ENCODE results near the gene PF4V1.
"Not testable (repeated sequence)": the region's sequence is repeated elsewhere in the genome, so short reads cannot be mapped to it uniquely, and the experiment has no call there.

Gene PF4V1

GRCh38 chr4:73872316-73873108 lies 19.4 kb downstream of the PF4V1 start:
- Mint-ChIP-seq H3K36me3 (no peaks in the 10 kb centered on the region), H3K9me3 (no peaks in the 10 kb centered on the region), H3K4me1 (no peaks in the 10 kb centered on the region), H3K27me3 (peaks cover 20% of the 10 kb centered on the region), H3K4me3 (no peak overlapping the region), H3K27ac (no peak overlapping the region)
- no peak for ATAC-seq

- H3K4me1 Mint-ChIP-seq = no peaks in the 10 kb centered on the region
- H3K27ac Mint-ChIP-seq = no peak overlapping the region
- ATAC-seq = no peak
- no peaks in the 10 kb centered on the region for H3K36me3 Mint-ChIP-seq
- peaks cover 6% of the 10 kb centered on the region for H3K27me3 Mint-ChIP-seq
- H3K9me3 Mint-ChIP-seq = no peaks in the 10 kb centered on the region
- no peak overlapping the region for H3K4me3 Mint-ChIP-seq
Measured at GRCh38 chr4:73874386-73874785, 21.3 kb downstream of the PF4V1 start.

GRCh38 chr4:73875401-73875800 lies 22.3 kb downstream of the PF4V1 start:
- Mint-ChIP-seq H3K36me3 (no peaks in the 10 kb centered on the region), H3K9me3 (no peaks in the 10 kb centered on the region), H3K4me1 (no peaks in the 10 kb centered on the region), H3K4me3 (no peak overlapping the region), H3K27me3 (no peaks in the 10 kb centered on the region), H3K27ac (no peak overlapping the region)
- no peak for ATAC-seq

GRCh38 chr4:73883306-73883705 lies 30.2 kb downstream of the PF4V1 start:
- Mint-ChIP-seq H3K36me3 (no peaks in the 10 kb centered on the region), H3K4me3 (no peak overlapping the region), H3K27me3 (peaks cover 14% of the 10 kb centered on the region), H3K27ac (no peak overlapping the region), H3K9me3 (no peaks in the 10 kb centered on the region), H3K4me1 (no peaks in the 10 kb centered on the region)
- no peak for ATAC-seq

GRCh38 chr4:73885574-73886267 lies 32.6 kb downstream of the PF4V1 start:
- Mint-ChIP-seq H3K27me3 (peaks cover 14% of the 10 kb centered on the region), H3K4me1 (no peaks in the 10 kb centered on the region), H3K27ac (no peak overlapping the region), H3K9me3 (no peaks in the 10 kb centered on the region), H3K4me3 (no peak overlapping the region), H3K36me3 (no peaks in the 10 kb centered on the region)
- no peak for ATAC-seq

GRCh38 chr4:73891326-73891725 lies 38.2 kb downstream of the PF4V1 start:
- H3K36me3 Mint-ChIP-seq = no peaks in the 10 kb centered on the region
- no peak overlapping the region for H3K27ac Mint-ChIP-seq
- ATAC-seq = no peak
- H3K4me1 Mint-ChIP-seq = no peaks in the 10 kb centered on the region
- H3K4me3 Mint-ChIP-seq = no peak overlapping the region
- no peaks in the 10 kb centered on the region for H3K9me3 Mint-ChIP-seq
- H3K27me3 Mint-ChIP-seq = no peaks in the 10 kb centered on the region

GRCh38 chr4:73891739-73892405 lies 38.8 kb downstream of the PF4V1 start:
- Mint-ChIP-seq H3K27me3 (no peaks in the 10 kb centered on the region), H3K9me3 (no peaks in the 10 kb centered on the region), H3K4me1 (no peaks in the 10 kb centered on the region), H3K27ac (no peak overlapping the region), H3K4me3 (no peak overlapping the region), H3K36me3 (no peaks in the 10 kb centered on the region)
- no peak for ATAC-seq

GRCh38 chr4:73892966-73893365 lies 39.9 kb downstream of the PF4V1 start:
- Mint-ChIP-seq H3K36me3 (no peaks in the 10 kb centered on the region), H3K27me3 (no peaks in the 10 kb centered on the region), H3K4me3 (no peak overlapping the region), H3K4me1 (no peaks in the 10 kb centered on the region), H3K27ac (no peak overlapping the region), H3K9me3 (no peaks in the 10 kb centered on the region)
- no peak for ATAC-seq

- Mint-ChIP-seq H3K36me3 (no peaks in the 10 kb centered on the region), H3K27me3 (no peaks in the 10 kb centered on the region), H3K4me3 (no peak overlapping the region), H3K4me1 (no peaks in the 10 kb centered on the region), H3K27ac (no peak overlapping the region), H3K9me3 (no peaks in the 10 kb centered on the region)
- no peak for ATAC-seq
Measured at GRCh38 chr4:73894001-73894400, 40.9 kb downstream of the PF4V1 start.

GRCh38 chr4:73895201-73896175 lies 42.4 kb downstream of the PF4V1 start:
- no peaks in the 10 kb centered on the region for H3K9me3 Mint-ChIP-seq
- no peak overlapping the region for H3K27ac Mint-ChIP-seq
- no peaks in the 10 kb centered on the region for H3K27me3 Mint-ChIP-seq
- H3K4me1 Mint-ChIP-seq = no peaks in the 10 kb centered on the region
- no peak overlapping the region for H3K4me3 Mint-ChIP-seq
- no peak for ATAC-seq
- H3K36me3 Mint-ChIP-seq = no peaks in the 10 kb centered on the region

- no peak overlapping the region for H3K4me3 Mint-ChIP-seq
- no peaks in the 10 kb centered on the region for H3K4me1 Mint-ChIP-seq
- H3K36me3 Mint-ChIP-seq = no peaks in the 10 kb centered on the region
- no peak for ATAC-seq
- no peaks in the 10 kb centered on the region for H3K9me3 Mint-ChIP-seq
- H3K27ac Mint-ChIP-seq = no peak overlapping the region
- H3K27me3 Mint-ChIP-seq = no peaks in the 10 kb centered on the region
Measured at GRCh38 chr4:73896416-73896815, 43.3 kb downstream of the PF4V1 start.

GRCh38 chr4:73897380-73898136 lies 44.5 kb downstream of the PF4V1 start:
- H3K36me3 Mint-ChIP-seq = no peaks in the 10 kb centered on the region
- no peak for ATAC-seq

GRCh38 chr4:73899338-73899737 lies 46.2 kb downstream of the PF4V1 start:
- ATAC-seq, H3K9me3 Mint-ChIP-seq, H3K27ac Mint-ChIP-seq: not testable (repeated sequence)

More at GRCh38 chr4:73897380-73898136, 44.5 kb downstream of the PF4V1 start:
- H3K9me3 Mint-ChIP-seq = no peaks in the 10 kb centered on the region
- no peak overlapping the region for H3K27ac Mint-ChIP-seq
- H3K27me3 Mint-ChIP-seq = no peaks in the 10 kb centered on the region
- no peak overlapping the region for H3K4me3 Mint-ChIP-seq
- H3K4me1 Mint-ChIP-seq = no peaks in the 10 kb centered on the region

GRCh38 chr4:73901031-73901430 lies 47.9 kb downstream of the PF4V1 start:
- Mint-ChIP-seq H3K36me3 (no peaks in the 10 kb centered on the region), H3K9me3 (no peaks in the 10 kb centered on the region), H3K27ac (no peak overlapping the region), H3K4me1 (no peaks in the 10 kb centered on the region), H3K27me3 (no peaks in the 10 kb centered on the region), H3K4me3 (no peak overlapping the region)
- no peak for ATAC-seq

More at GRCh38 chr4:73899338-73899737, 46.2 kb downstream of the PF4V1 start:
- not testable (repeated sequence) for H3K27me3 Mint-ChIP-seq, H3K4me3 Mint-ChIP-seq, H3K36me3 Mint-ChIP-seq, H3K4me1 Mint-ChIP-seq
